SK-N-SH treated with all-trans-retinoic acid at 6 μM for 48 hours (cell line): ENCODE measurements around the gene SEMA5A.

Experiments used
- ARNTL ChIP-seq: fragments of 450-650 bp; formaldehyde crosslinking; IDR thresholded peaks from 2 replicates; pipeline ENCODE4 v1.5.0; 2020; ENCODE audit warnings: low read depth, mild to moderate bottlenecking, moderate library complexity, borderline replicate concordance
- ESRRG ChIP-seq: fragments of 250-450 bp; sonication (Bioruptor Pico); IDR thresholded peaks from 2 replicates; pipeline ENCODE4 v1.6.1; 2021; ENCODE audit warnings: mild to moderate bottlenecking
- GLIS3 ChIP-seq: fragments of 250-450 bp; sonication (Bioruptor Pico); IDR thresholded peaks from 2 replicates; pipeline ENCODE4 v1.5.0; 2020; ENCODE audit warnings: mild to moderate bottlenecking, moderate library complexity
- POU6F1 ChIP-seq: fragments of 250-450 bp; sonication (Bioruptor Pico); IDR thresholded peaks from 2 replicates; pipeline ENCODE4 v1.8.0; 2021; ENCODE audit warnings: low read depth, mild to moderate bottlenecking, moderate library complexity, borderline replicate concordance
- PPARA ChIP-seq: fragments of 250-450 bp; sonication (Bioruptor Pico); IDR thresholded peaks from 2 replicates; pipeline ENCODE4 v1.5.0; 2020; ENCODE audit warnings: mild to moderate bottlenecking, borderline replicate concordance
- TOX ChIP-seq: fragments of 250-450 bp; sonication (Bioruptor Pico); IDR thresholded peaks from 2 replicates; pipeline ENCODE4 v1.8.0; 2021; ENCODE audit warnings: mild to moderate bottlenecking, moderate library complexity, borderline replicate concordance
- ZC3H10 ChIP-seq: fragments of 250-450 bp; sonication (Bioruptor Pico); IDR thresholded peaks from 2 replicates; pipeline ENCODE4 v1.5.1; 2021; ENCODE audit warnings: mild to moderate bottlenecking, moderate library complexity
- ZNF565 ChIP-seq: fragments of 450-650 bp; formaldehyde crosslinking; conservative IDR thresholded peaks from 2 replicates; pipeline ENCODE4 v1.5.0; 2020; ENCODE audit warnings: low read depth, mild to moderate bottlenecking, moderate library complexity
- ZNF70 ChIP-seq: fragments of 450-650 bp; formaldehyde crosslinking; IDR thresholded peaks from 2 replicates; pipeline ENCODE4 v1.5.0; 2020; ENCODE audit warnings: mild to moderate bottlenecking, moderate library complexity
- ZNF8 ChIP-seq: fragments of 450-650 bp; formaldehyde crosslinking; IDR thresholded peaks from 2 replicates; pipeline ENCODE4 v1.5.0; 2020; ENCODE audit warnings: mild to moderate bottlenecking, moderate library complexity
- TF ChIP-seq, protein P1 (sequence below): fragments of 250-450 bp; sonication (Bioruptor Pico); IDR thresholded peaks from 2 replicates; pipeline ENCODE4 v1.5.1; 2020; ENCODE audit warnings: low read depth, mild to moderate bottlenecking, moderate library complexity

GRCh38 chr5:9415566-9415965, 130.3 kb downstream of the SEMA5A start:
- TF ChIP-seq ZNF565 (no peak), PPARA (CRISPR knock-in tag) (no peak), POU6F1 (CRISPR knock-in tag) (no peak), ZC3H10 (CRISPR knock-in tag) (no peak), ZNF8 (CRISPR knock-in tag) (no peak), ESRRG (no peak), GLIS3 (CRISPR knock-in tag) (no peak), ZNF70 (CRISPR knock-in tag) (no peak), ARNTL (no peak), TOX (CRISPR knock-in tag) (no peak)
- TF ChIP-seq, protein P1, sequence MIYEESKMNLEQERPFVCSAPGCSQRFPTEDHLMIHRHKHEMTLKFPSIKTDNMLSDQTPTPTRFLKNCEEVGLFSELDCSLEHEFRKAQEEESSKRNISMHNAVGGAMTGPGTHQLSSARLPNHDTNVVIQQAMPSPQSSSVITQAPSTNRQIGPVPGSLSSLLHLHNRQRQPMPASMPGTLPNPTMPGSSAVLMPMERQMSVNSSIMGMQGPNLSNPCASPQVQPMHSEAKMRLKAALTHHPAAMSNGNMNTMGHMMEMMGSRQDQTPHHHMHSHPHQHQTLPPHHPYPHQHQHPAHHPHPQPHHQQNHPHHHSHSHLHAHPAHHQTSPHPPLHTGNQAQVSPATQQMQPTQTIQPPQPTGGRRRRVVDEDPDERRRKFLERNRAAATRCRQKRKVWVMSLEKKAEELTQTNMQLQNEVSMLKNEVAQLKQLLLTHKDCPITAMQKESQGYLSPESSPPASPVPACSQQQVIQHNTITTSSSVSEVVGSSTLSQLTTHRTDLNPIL (CRISPR knock-in tag) = no peak
